ENCODE results near the gene NPY. TPM values are rescaled to one million over a fixed set of nuclear protein-coding genes. Genes with fewer than 3 reads are reported as not detected.

NPY gene
- total and polyA plus RNA-seq, 2 of the 8 experiments (the other 6 are each of a cell fraction or from before 2014, with no cell fraction given), result 1.2 to 1.7 TPM

GRCh38 chr7:24241206-24241605 lies 42.8 kb upstream of the NPY start:
- no peak overlapping the region for H4K91ac ChIP-seq (replicated peaks; ENCODE audit: insufficient read length, low read length)
- whole genome bisulfite sequencing, 2 experiments (ENCODE audit: extremely low coverage in 1 of 2, insufficient coverage in 1 of 2, insufficient read length in 1 of 2, insufficient replicate concordance in 2 of 2, low coverage in 1 of 2, low lambda C conversion rate in 2 of 2, missing lambda C conversion rate in 1 of 2), result 97% methylated on average over 5 of the region's 5 CpGs; no CpG with 5 or more reads in 1 of the 2 experiments
- H3K9me3 ChIP-seq (ENCODE audit: insufficient read depth in 2 of 2, low read depth in 1 of 2, low read length in 1 of 2), result no peaks in the 10 kb centered on the region
- H3K27me3 ChIP-seq (replicated peaks in 1 of 4; ENCODE audit: control insufficient read depth in 3 of 4, extremely low read depth in 1 of 4, insufficient read depth in 3 of 4, low read length in 3 of 4), result no peaks in the 10 kb centered on the region
- H3K14ac ChIP-seq (ENCODE audit: insufficient read length), result no peak overlapping the region
- no peak overlapping the region for H2AFZ ChIP-seq (ENCODE audit: low read length)
- DNase-seq (ENCODE audit: low read depth in 1 of 2, low spot score in 2 of 2) (no peak), FAIRE-seq (no peak)
- H4K5ac ChIP-seq (ENCODE audit: insufficient read length, low read depth, low read length), result no peak overlapping the region
- no peak overlapping the region for H3K4me2 ChIP-seq (ENCODE audit: insufficient read depth in 1 of 2, low read depth in 2 of 2, low read length in 2 of 2)
- CTCF ChIA-PET (ENCODE audit: partially characterized antibody), result interaction anchor here (0.9 kb wide), 2 partner anchors 10 to 347 kb away, joined by 3 to 4 read pairs; no protein-coding TSS in a partner anchor
- no peak overlapping the region for H3K4ac ChIP-seq (replicated peaks; ENCODE audit: insufficient read length, low read depth, low read length)
- H2BK120ac ChIP-seq (replicated peaks; ENCODE audit: low read depth, low read length), result no peak overlapping the region
- no peak overlapping the region for H2BK5ac ChIP-seq (ENCODE audit: low read depth, low read length)
- no peak overlapping the region for H3K18ac ChIP-seq (ENCODE audit: extremely low read depth, low read length)
- peaks cover 0 to 3% (median under 1%) of the 10 kb centered on the region in 4 experiments; a peak in 3 of 7 replicates for H3K4me1 ChIP-seq (replicated peaks in 1 of 4; ENCODE audit: control insufficient read depth in 3 of 4, insufficient read depth in 4 of 4, low read length in 3 of 4)
- H2BK15ac ChIP-seq (ENCODE audit: low read length), result no peak overlapping the region
- POLR2A ChIA-PET (ENCODE audit: partially characterized antibody), result interaction anchor here (0.6 kb wide), 1 partner anchor 72 kb away, joined by 3 read pairs; no protein-coding TSS in a partner anchor
- H3K23me2 ChIP-seq (ENCODE audit: low read depth, low read length), result no peaks in the 10 kb centered on the region
- H3K79me1 ChIP-seq (ENCODE audit: low read depth, low read length), result no peaks in the 10 kb centered on the region
- no peak overlapping the region for H3K27ac ChIP-seq (ENCODE audit: low read depth, low read length)
- H2AK5ac ChIP-seq (ENCODE audit: low read depth, low read length), result no peak overlapping the region
- no peak overlapping the region for H3K4me3 ChIP-seq (ENCODE audit: extremely low read depth in 1 of 4, insufficient read depth in 2 of 4, low read depth in 3 of 4, low read length in 4 of 4)
- H3K23ac ChIP-seq (ENCODE audit: insufficient read length), result no peak overlapping the region
- TF ChIP-seq HDAC6 (IDR thresholded peaks at IDR 0.05; ENCODE audit: low read depth, low read length) (no peak), HDAC2 (IDR thresholded peaks at IDR 0.05; ENCODE audit: borderline replicate concordance in 1 of 2, low read depth in 2 of 2, low read length in 2 of 2) (no peak), CEBPB (IDR thresholded peaks at IDR 0.05; ENCODE audit: low read depth, low read length) (no peak), SIX5 (IDR thresholded peaks at IDR 0.05; ENCODE audit: low read depth, low read length) (no peak), CHD2 (IDR thresholded peaks at IDR 0.05; ENCODE audit: low read length) (no peak), RAD21 (IDR thresholded peaks at IDR 0.05 in 1 of 2, conservative IDR thresholded peaks at IDR 0.05 in 1 of 2; ENCODE audit: low read depth in 2 of 2, low read length in 2 of 2) (no peak), CBX8 (IDR thresholded peaks at IDR 0.05; ENCODE audit: borderline replicate concordance, low read depth, low read length) (no peak), GTF2F1 (IDR thresholded peaks at IDR 0.05; ENCODE audit: borderline replicate concordance, low read depth, low read length) (no peak), JUN (IDR thresholded peaks at IDR 0.05; ENCODE audit: low read depth, low read length) (no peak), SP1 (IDR thresholded peaks at IDR 0.05; ENCODE audit: low read depth, low read length) (no peak), KDM5A (IDR thresholded peaks at IDR 0.05; ENCODE audit: low read length) (no peak), SP2 (IDR thresholded peaks at IDR 0.05; ENCODE audit: low read length) (no peak)
- no peak overlapping the region for H3K9ac ChIP-seq (replicated peaks in 1 of 4; ENCODE audit: extremely low read depth in 1 of 4, low read depth in 3 of 4, low read length in 3 of 4)
- H4K8ac ChIP-seq (ENCODE audit: extremely low read depth, insufficient read depth, low read length), result no peak overlapping the region
- no peaks in the 10 kb centered on the region for H3K36me3 ChIP-seq (ENCODE audit: control insufficient read depth in 2 of 4, insufficient read depth in 4 of 4, low read length in 3 of 4)
- H3K79me2 ChIP-seq (ENCODE audit: control insufficient read depth in 1 of 2, insufficient read depth in 2 of 2, low read length in 2 of 2), result no peaks in the 10 kb centered on the region
- H2BK20ac ChIP-seq (ENCODE audit: low read length), result no peak overlapping the region
- no peak overlapping the region for H2BK12ac ChIP-seq (ENCODE audit: low read depth, low read length)
- no peak overlapping the region for H3K56ac ChIP-seq (replicated peaks; ENCODE audit: insufficient read length, low read depth, low read length)
- no peaks in the 10 kb centered on the region for H4K20me1 ChIP-seq (replicated peaks in 1 of 2; ENCODE audit: control insufficient read depth in 1 of 2, insufficient read depth in 2 of 2, low read length in 2 of 2)

Measured in H1 (cell line).